ENCODE results near the gene VAMP5. TPM values are rescaled to one million over a fixed set of nuclear protein-coding genes. Genes with fewer than 3 reads are reported as not detected.

The VAMP5 gene
- total and polyA plus RNA-seq, 9 of the 15 experiments (the other 6 are each of a cell fraction or from before 2014, with no cell fraction given), result 0.54 to 1.9 (median 1.5) TPM; not detected in 2

- intact Hi-C loops (cut with micrococcal nuclease), result loop anchor here (5.0 kb wide), 1 partner anchor 35 kb away; the partner anchor contains the start of gene VAMP8
- TF ChIP-seq ZNF75A (CRISPR knock-in tag; IDR thresholded peaks at IDR 0.05) (no peak), GTF2F1 (IDR thresholded peaks at IDR 0.05; ENCODE audit: low read depth, low read length) (0 out of 2 replicates have a peak, but pooled peaks have one; percentile 75), TRIM25 (IDR thresholded peaks at IDR 0.05; ENCODE audit: borderline replicate concordance) (no peak), RBM39 (optimal IDR thresholded peaks at IDR 0.05; ENCODE audit: low read depth, low read length) (no peak), ZZZ3 (IDR thresholded peaks at IDR 0.05) (peak; percentile 98), MEF2D (tag; conservative IDR thresholded peaks at IDR 0.05; ENCODE audit: low read depth) (peak; percentile 49; the same call in 1 of the 2 replicates), SIRT6 (IDR thresholded peaks at IDR 0.05; ENCODE audit: low read depth, low read length) (no peak), ATF1 (CRISPR knock-in tag; IDR thresholded peaks at IDR 0.05) (no peak), ATF1 (tag; IDR thresholded peaks at IDR 0.05) (peak; percentile 45), CUX1 (CRISPR knock-in tag; IDR thresholded peaks at IDR 0.05) (no peak), SMARCE1 (IDR thresholded peaks at IDR 0.05) (no peak), KLF10 (CRISPR knock-in tag; IDR thresholded peaks at IDR 0.05) (no peak), PHF8 (IDR thresholded peaks at IDR 0.05; ENCODE audit: borderline replicate concordance, low read length) (peak; percentile 73), SMARCA4 (IDR thresholded peaks at IDR 0.05) (no peak), EWSR1 (IDR thresholded peaks at IDR 0.05; ENCODE audit: borderline replicate concordance, low read depth, partially characterized antibody) (no peak), ZNF717 (CRISPR knock-in tag; IDR thresholded peaks at IDR 0.05) (no peak)
These were observed 27.7 kb downstream of the VAMP5 start, which contains the start of gene C2orf68 for GRCh38 chr2:85611705-85612587. TSS of gene C2orf68 (minus strand) at chr2:85612066. CDS start at chr2:85611984, 82 bp downstream.

More at GRCh38 chr2:85611705-85612587, 27.7 kb downstream of the VAMP5 start, which contains the start of gene C2orf68:
- POLR2A ChIA-PET, result interaction anchor here (0.7 to 1.8 kb wide), 18 partner anchors 8 to 378 kb away, joined by 3 to 17 read pairs (median 4); partner anchors contain the start of genes GGCX, MAT2A, RNF181 and TMEM150A
- H3K4me3 ChIP-seq, result peak within 1 kb of the TSS; percentile 83
- peak; percentile 87 for ATAC-seq
- no peaks in the 10 kb centered on the region for H3K9me3 ChIP-seq (replicated peaks; ENCODE audit: control insufficient read depth, insufficient read depth, low read depth, low read length)
- WGBS (ENCODE audit: insufficient coverage, low coverage, missing lambda C conversion rate), result 1% methylated on average over 54 of the region's 73 CpGs
- H3K27ac ChIP-seq (ENCODE audit: extremely low read depth, low read depth, low read length), result peak within 1 kb of the TSS; percentile 75
- H3K36me3 ChIP-seq (ENCODE audit: control insufficient read depth, insufficient read depth, low read length), result peaks cover 29% of the 10 kb centered on the region; the same call in 2 of the 3 replicates
- peak within 1 kb of the TSS; percentile 85 for H3K4me2 ChIP-seq (ENCODE audit: insufficient read depth, low read length)
- peaks cover 4 to 33% of the 10 kb centered on the region in 2 experiments; a peak in 4 of 5 replicates for H3K4me1 ChIP-seq (replicated peaks in 1 of 2; ENCODE audit: control insufficient read depth in 2 of 2, insufficient read depth in 2 of 2, low read length in 2 of 2)
- H3K9me1 ChIP-seq (ENCODE audit: control insufficient read depth, insufficient read depth, low read length), result no peaks in the 10 kb centered on the region
- H3K9ac ChIP-seq (ENCODE audit: insufficient read depth in 1 of 2, low read depth in 2 of 2, low read length in 2 of 2), result peak within 1 kb of the TSS; percentile 67 to 97
- DNase-seq (ENCODE audit: extremely low read depth in 1 of 4, low spot score in 3 of 4), result peak; percentile 88 to 96 (median 91)
- TSS peak; percentile 86 for BruUV-seq (replicated peaks)
- peaks cover 39% of the 10 kb centered on the region for H3K79me2 ChIP-seq (ENCODE audit: control insufficient read depth, insufficient read depth, low read length)
- CTCF ChIA-PET (ENCODE audit: low intra/inter-chr PET ratio), result interaction anchor here (0.6 kb wide), 1 partner anchor 60 kb away, joined by 4 read pairs; no protein-coding TSS in a partner anchor
- peak; percentile 80 for FAIRE-seq
- H4K20me1 ChIP-seq (replicated peaks; ENCODE audit: control insufficient read depth, insufficient read depth, low read length), result no peaks in the 10 kb centered on the region
- H2AFZ ChIP-seq (ENCODE audit: low read depth, low read length), result peak within 1 kb of the TSS; percentile 75
- H3K27me3 ChIP-seq (ENCODE audit: control insufficient read depth in 2 of 2, insufficient read depth in 2 of 2, low read length in 2 of 2), result no peaks in the 10 kb centered on the region
- in situ Hi-C loops (cut with MboI), result no loop called here

Measured in K562 (cell line).